ENCODE measurements around the gene SLC4A11.
"Not testable (repeated sequence)": the region's sequence is repeated elsewhere in the genome, so short reads cannot be mapped to it uniquely, and the experiment has no call there.

Gene SLC4A11

DNA sequence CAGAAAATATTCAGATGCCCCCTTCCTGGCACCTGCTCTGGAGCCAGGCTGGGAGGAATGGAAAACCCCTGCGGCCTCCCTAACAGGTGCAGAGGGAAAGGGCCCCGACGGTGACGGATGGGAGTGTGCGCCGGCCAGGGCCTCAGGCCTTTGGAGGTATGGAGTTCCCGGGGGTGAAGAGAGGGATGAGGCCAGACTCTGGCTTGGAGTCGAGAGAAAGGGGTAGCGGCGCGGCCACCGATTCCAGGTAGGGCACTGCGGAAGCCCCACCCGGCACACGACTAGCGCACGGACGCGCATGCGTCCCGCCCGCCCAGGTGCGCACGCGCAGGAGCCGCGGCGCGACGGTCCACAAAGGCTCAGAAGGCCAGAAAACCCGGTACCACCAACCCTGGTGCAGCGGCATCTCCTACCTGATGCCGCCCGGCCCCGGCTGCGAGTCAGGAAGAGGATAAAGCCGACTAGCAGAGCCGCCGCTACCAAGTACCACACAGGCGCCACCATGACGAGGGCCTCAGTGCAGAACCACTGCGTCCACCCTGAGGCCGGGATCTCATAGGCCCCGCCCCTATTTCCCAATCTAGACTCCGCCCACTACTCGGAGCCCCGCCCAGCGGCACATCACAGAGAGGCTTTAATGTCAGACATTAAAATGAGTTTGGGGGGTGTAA is 34.7 kb downstream of the SLC4A11 start, which contains the start of gene DDRGK1:
Gene DDRGK1 (minus strand): TSS at position 559 of the 671 bp plus-strand sequence. CDS start 55 bp downstream, at position 504.
- DNase-seq (ENCODE audit: extremely low read depth in 1 of 2, low read depth in 1 of 2): peak; percentile 73 to 77

DNA sequence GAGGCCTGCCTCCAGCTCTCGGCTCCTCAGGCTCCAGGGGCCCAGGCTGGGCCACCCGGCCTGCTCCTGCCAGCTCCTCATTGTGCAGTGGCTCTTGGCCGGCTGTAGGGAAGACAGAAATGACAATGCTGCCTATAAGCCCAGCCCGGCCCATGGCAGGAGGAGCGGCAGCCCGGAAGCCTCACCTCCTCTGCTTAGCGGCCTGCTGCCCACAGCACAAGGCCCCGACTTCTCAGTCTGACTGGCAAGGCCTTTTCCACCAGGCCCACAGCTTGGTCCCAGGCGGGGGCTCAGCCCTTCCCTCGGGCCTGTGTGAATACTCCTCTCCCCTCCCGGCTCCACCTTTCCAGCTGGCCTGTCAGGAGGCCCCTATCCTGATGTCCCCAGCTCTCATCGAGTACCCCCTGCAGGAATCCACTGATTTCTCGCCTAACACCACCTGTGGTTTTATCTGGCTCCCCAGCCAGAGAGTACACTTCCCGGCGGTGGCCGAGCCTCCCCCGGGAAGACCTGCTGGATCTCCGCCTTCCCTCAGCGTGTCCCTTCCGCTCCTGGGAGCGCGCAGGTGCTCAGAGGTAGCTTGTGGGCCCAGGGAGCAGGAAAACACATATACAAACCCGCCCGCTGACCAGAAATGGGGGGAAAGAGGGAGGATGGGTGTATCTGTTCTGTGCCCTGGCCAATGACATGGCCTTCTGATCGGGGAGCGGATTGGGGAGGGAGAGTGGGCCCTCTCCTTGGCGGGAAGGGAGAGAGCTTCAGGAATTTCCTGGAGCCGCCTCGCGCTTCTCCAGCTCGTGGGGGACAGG is 35.5 kb downstream of the SLC4A11 start:
- DNase-seq (ENCODE audit: extremely low read depth in 1 of 2, low read depth in 1 of 2): peak in 1 of 2 donors; percentile 29

DNA sequence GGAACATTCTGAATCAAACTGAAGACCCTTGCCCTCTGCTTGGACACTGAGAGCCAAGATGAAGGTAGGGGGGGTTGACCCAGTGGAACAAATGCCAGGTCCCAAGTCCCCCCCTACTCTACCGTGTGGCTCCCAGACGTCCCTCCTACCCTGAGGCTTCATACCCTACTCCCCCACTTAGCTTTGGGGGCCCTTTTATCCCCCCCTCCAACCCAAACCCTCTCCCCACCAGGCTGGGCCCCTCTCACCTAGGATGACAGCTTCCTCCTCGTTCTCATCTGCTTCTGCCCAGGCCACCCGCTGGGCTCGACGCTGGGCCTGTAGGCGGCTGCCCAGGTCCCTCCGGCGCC is 36.0 kb downstream of the SLC4A11 start:
- DNase-seq (ENCODE audit: extremely low read depth in 1 of 2, low read depth in 1 of 2): no peak

DNA sequence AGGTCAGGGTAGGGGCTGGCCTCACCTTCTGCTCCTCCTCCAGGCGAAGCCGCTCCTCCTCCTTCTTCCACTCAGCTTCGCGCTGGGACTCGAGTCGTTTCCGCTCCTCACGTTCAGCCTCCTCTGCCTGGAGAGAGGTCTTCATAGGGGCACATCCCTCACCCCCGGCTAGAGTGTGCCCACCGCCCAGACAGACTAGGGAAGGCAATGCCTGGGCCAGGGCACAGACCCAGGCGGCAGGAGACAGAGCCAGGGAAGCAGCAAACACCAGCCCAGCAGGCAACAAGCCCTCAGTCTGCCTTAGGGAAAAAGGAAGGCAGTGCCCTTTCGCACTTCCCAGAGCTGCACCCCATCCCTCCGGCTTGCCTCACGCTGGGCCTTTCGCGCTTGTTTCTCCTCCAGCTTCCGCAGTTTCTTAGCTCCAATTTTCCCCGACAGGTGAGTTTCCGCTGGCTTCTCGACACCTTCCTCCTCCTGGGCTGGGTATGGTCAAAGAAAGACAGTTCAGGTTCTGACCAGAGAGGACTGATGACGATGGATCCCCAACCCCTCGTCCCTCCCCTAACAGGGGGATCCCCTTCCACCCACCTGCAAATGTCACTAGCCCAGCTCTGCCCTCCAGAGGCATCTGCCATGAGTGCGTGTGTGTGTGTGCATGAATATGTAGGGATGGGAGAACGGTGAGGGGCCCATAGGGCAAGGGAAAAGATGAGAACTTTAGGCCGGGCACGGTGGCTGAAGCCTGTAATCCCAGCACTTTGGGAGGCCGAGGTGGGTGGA is 38.8 kb downstream of the SLC4A11 start:
- no peak for DNase-seq (ENCODE audit: extremely low read depth in 1 of 2, low read depth in 1 of 2)

DNA sequence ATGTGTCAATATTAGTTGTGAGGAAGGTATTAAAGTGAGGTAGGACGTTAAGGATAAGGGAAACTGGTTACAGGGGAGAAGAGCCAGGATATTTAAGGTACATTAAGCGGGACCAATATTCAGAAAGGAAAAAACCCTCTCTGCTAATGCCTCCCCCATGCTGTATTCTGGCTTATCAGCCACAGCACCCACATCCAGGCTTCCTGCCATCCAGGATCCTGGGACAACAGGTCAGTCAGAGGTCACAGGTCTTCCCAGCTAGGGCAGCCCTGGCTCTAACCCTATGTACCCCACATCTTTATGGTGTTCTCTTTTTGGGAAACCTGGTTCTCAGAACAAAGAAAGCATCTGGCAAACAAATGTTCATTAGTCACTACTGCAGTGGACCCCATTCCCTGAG is 39.8 kb downstream of the SLC4A11 start:
- DNase-seq (ENCODE audit: extremely low read depth in 1 of 2, low read depth in 1 of 2): no peak

DNA sequence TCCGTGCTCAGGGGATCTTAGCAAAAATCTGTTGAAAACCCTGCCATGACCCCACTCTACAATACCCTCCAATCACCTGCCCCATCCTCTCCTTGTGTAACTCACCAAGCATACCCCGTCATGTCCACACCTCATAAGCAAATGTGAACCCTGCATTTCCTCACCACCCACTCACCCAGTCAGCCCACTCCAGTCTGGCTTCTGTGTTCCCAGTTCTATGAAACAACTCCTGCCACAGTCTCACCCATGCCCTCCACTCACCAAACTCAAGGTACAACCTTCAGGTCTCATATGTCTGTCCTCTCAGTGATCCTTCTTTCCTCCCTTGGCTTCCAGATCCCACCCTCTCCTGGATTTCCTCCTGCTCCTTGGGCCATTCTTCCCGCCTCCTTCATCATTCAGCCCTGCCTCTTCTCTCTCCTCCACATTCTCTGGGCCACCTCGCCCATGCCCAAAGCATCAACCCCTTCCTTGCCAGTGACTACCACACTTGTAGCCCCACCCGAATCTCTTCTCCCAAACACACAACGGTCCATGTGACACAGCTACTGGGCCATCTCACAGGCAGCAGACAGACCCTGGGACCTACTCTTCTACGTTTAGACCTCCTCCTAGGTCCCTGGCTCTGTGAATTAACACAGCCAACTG is 43.3 kb downstream of the SLC4A11 start:
- DNase-seq (ENCODE audit: extremely low read depth in 1 of 2, low read depth in 1 of 2): no peak

DNA sequence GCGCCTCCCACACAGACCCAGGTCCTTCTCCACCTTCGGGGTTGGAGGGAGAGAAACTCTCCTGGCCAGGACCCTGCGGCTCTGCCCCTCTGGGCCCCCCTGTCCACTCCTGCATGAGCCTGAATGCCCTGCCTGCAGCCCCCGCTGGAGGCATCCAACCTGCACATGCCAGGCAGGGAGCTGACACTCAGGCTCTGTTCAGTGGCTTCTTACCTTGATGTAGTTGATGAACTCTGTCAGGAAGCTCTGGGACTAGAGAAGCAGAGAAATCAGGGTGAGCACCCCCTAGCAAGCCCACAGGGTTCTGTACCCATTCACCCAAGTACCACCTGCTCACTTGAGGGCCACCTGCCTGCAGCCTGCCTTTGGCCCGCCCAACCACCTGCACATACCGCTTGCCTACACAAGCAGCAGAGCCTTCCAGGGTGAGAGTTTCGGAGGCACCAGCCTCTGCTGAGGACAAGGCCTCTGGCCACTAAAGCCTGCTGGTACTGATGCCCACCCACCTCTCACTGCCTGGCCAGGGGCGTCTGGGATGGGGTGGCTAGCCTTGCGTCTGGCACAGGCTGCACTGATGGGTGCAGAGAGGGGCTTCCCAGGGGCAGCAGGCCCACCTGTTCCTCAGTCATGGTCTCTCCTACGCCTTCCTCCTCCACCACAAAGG is 44.2 kb downstream of the SLC4A11 start:
- no peak for DNase-seq (ENCODE audit: extremely low read depth in 1 of 2, low read depth in 1 of 2)

DNA sequence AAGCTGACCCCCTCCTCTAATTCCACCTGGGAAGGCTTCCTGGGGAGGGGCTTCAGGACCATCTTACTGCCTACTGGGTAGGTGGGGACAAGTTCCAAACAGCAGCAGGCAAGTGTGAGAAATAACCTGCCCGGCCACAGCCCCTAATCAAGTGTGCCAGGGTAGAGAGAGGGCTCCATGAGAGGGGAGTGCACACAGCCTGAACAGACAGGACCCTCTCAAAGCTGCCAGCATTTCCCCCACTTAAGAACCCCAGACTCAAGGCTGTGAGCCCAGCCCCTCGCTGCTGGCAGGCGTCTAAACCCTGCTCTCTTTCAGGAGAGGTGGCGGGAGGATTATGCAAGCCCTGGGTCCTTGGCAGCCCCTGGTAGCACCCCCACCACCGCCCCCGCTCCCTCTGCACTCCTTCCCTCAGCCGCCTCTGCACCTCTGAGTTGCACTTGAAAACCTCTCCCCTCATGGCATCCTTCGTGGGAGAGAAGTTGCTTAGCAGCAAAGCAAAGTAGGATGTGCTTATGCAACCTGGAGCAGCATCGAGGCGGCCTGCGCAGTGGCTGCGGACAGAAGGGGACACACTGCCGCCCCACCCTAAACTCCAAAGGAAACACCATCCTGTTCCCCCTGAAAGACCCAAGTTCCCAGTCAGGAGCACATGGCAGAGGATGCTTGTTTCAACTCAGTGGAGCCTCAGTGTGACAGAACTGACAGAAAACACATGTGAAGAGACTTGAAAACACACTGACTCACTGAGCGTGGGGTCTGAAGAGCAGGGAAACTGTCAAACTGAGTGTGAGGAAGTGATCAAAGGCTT is 45.0 kb downstream of the SLC4A11 start:
- no peak for DNase-seq (ENCODE audit: extremely low read depth in 1 of 2, low read depth in 1 of 2)

DNA sequence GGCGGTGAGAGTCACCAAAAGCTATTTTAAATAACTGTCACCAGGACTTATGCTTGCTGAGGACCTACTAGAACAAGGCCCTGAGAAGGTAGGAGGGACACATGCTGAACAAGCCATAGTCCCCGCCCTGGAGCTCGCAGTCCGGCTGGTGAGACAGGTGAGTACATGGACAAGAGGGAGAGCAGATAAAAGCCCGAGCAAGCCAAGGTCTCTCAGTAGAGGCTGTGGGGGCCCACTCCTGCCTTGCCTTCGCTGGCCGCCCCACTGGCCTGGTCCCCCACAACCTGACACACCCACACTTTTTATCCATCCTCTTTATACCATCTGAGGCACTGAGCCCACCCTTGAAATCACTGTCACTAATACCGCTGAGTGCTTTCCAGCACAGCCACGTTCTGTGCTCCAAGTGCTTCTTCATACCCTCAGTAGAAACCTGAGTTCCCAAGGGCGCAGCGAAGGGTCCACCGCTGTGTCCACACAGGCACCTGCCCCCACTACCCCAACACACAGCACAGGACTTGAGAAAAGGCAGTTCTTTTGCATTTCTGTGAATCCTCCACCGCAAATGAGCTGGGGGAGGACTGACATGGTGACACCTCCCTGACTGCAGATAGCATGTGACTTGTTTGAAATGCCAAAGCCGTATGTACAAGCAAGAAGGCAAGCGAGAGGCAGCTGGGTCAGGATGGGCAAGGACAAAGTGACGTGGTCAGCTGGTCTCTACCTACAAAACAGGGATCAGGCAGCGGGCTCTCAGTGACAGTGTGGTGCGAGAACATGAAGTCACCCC is 46.6 kb downstream of the SLC4A11 start:
- DNase-seq (ENCODE audit: extremely low read depth in 1 of 2, low read depth in 1 of 2): no peak

DNA sequence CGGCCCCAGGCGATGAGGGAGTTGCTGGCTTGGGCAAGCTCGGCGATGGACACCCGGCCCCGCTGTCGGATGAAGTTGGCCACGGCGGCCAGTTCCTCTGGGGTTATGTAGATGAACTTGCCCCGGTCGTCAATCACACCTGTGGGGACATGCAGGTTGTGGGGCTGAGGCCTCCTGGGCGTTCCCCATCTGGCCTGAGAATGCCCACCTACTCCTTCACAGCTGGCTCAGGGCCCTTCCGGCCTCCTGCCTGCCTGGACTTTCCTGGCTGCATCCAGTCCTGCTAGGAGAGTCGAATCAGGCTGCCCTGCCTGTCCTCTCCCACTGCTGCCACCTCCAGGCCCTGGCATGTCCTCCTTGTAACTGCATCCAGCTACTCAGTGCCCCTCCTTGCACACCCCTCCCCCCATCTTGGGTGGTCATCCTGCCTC is 48.3 kb downstream of the SLC4A11 start:
- no peak for DNase-seq (ENCODE audit: extremely low read depth in 1 of 2, low read depth in 1 of 2)

DNA sequence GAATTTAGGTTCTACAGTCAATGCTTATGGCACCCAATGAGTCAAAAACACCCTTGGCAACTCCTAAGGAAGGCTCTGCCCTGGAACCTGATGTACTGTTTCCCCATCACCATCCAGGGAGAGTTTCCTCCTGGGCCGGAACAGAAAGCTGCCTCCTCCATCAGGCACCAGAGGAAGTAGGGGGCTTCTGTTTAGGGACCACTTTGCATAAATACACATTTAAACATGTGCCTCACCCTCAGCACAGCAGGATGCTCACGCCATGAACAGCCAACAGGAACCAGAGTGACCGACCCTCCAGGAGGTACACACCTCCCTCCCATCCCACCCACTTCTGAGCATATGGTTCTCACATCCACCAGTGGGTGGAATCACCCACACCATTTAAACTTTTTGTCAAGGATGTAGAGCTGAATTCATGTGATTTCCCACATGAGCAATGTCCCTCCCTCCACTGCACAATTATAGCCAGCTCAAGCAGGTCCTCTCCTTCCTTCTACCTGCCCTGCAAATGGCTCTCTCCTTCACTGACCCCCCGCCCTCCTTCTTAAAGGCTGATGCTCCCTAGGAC is 49.3 kb downstream of the SLC4A11 start:
- DNase-seq (ENCODE audit: extremely low read depth in 1 of 2, low read depth in 1 of 2): no peak

DNA sequence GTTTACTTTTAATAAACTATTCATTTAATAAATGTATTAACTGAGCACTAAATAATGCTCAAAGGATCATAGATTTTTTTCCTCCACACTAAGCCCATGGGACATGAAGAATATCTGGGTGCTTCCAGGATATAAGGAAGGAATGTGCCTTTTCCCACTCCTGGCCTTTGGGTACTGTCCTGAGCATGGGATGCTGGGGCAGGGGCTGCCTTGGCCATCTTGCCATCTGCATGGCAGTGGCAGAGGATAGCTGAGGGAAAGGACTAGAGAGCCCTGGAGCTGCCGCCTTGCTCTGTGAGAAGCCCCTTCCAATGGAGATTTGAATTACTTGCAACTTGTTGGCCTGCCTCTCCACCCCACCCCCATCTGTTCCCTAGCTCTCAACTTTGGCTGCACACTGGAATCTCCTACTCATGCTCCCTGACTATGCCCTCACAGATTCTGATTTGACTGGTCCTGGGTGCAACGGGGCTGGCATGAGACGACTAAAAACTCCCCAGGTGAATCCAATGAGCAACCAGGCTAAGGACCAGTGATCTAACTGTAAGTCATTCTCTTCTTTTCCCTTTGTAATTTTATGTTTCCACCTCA is 50.1 kb downstream of the SLC4A11 start:
- DNase-seq (ENCODE audit: extremely low read depth in 1 of 2, low read depth in 1 of 2): no peak

DNA sequence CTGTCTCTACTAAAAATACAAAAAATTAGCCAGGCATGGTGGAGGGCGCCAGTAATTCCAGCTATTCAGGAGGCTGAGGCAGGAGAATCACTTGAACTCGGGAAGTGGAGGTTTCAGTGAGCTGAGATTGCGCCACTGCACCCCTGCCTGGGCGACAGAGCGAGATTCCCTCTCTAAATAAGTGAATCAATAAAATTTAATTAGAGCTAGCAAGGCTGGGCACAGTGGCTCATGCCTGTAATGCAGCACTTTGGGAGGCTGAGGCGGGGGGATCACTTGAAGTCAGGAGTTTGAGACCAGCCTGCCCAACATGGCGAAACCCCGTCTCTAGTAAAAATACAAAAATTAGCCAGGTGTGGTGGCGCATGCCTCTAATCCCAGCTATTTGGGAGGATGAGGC is 51.1 kb downstream of the SLC4A11 start:
- DNase-seq (ENCODE audit: extremely low read depth in 1 of 2, low read depth in 1 of 2): not testable (repeated sequence)

DNA sequence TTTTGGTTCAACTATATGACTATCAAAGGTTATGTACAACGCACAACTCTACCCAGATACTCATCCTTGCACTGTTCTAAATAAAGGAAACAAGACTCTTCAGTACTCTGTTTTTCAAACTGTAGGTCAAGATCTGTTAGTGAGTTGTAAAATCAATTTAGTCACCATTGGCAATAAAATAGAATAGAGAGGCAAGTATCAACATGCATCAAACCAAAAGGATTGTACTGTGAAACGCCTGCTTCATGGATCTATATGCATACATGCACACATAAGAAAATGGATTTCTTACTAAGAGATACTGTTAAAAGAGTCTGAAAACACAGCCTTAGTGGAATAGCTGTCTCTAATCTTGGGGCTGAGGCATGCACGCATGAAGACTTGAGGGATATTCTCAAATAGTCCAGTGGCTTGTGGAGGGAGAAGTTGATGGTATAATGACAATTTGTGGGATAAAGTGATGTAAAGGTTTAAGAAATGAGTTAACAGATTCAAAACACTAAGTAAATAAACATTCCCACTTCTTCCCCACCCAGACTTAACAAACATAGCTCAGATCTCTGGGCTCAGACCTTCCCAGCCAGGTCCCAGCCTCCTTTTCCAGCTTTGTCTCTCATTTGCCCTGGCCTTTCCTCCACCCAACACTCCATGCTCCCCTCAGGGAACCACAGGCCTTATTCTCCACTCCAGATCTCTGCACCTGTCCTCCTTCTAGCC is 54.9 kb downstream of the SLC4A11 start:
- no peak for DNase-seq (ENCODE audit: extremely low read depth in 1 of 2, low read depth in 1 of 2)

DNA sequence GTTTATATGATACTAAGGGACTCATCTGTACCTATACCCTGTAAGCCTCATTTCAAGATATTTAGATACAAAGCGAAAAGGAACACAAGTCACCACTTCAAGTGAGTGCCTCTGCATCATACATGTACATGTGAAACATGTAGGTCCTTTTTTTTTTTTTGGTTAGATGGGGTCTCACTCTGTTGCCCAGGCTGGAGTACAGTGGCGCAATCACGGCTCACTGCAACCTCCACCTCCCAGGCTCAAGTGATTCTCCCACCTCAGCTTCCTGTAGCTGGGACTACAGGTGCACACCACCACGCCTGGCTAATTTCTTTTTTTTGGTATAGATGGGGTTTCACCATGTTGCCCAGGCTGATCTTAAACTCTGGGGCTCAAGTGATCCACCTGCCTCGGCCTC is 56.6 kb downstream of the SLC4A11 start:
- DNase-seq (ENCODE audit: extremely low read depth in 1 of 2, low read depth in 1 of 2): not testable (repeated sequence)

DNA sequence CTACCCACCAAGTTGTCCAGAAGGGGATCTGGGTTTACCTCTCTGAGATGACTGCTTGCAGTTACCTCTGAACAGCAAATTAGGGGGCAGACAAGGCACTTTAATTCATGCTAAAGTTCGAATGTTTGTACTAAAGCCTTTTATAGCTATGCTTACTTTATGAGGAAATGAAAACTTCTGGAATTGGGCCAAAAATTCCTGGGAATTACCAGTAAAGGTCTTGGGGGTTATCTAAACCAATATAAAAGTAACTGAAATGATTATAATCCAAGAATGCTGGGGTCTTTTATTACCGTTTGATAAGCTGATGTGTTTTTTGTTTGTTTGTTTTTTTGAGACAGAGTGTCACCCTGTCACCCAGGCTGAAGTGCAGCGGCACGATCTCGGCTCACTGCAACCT is 57.7 kb downstream of the SLC4A11 start:
- DNase-seq (ENCODE audit: extremely low read depth in 1 of 2, low read depth in 1 of 2): no peak

DNA sequence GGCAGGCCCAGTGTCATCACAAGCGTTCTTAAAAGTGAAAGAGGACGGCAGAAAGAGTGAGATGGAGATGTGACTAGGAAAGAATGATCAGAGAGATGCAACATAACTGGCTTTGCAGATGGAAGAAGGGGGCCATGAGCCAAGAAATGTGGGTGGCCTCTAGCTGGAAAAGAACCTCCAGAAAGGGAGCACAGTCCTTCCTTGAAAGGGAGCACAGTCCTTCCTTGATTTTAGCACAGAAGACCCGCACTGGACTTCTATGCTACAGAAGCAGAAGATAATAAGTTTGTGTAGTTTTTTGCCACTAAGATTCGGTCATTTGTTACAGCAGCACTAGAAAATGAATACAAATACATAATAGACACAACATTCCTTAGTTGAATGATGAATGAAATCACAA is 58.7 kb downstream of the SLC4A11 start:
- DNase-seq (ENCODE audit: extremely low read depth in 1 of 2, low read depth in 1 of 2): no peak
